HG03558 (cell line): ENCODE data around the gene CYP4F22.
"Not testable (repeated sequence)": the region's sequence is repeated elsewhere in the genome, so short reads cannot be mapped to it uniquely, and the experiment has no call there.

Experiments used
- ATAC-seq: cut with Tn5 transposase; IDR thresholded peaks from one replicate; pipeline ENCODE4 v1.9.1; 2021; ENCODE audit warnings: moderate number of reproducible peaks; ENCODE audit not compliant: unreplicated experiment; ENCODE audit errors: extremely low read depth

Gene CYP4F22

DNA sequence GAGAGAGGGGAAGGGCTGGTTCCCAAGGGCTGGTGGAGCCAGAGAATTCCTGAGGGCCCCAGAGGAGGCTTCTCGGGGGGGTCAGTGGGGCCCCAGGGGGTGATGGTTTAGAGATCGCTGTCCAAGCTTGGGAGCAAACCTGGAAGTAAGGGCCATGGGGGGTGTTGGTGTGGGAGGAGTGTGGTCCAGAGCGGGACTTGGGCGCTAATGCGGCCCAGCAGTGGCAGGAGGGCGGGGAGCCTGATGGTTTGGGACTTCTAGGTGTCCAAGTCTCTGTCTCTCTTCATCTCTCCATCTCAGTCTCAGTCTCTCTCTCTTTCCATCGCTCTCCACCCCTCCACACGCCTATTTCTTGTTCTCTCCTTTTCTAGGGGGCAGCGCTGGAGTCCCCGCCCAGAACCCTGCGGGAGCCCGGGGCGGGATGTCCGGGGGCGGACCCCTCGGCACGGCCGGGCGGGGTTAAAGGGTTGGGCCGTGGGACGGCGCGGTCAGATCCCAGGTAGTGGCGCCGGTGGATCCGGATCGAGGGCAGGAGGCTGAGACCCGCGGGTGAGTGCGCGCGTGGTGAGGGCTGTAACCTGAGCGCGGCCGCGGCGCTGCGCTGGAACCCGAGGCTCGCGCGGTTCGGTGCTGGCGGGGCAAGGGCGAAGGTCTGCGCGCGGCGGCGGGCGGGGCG, at the start of gene CYP4F22:
TSS of gene CYP4F22 (plus strand) at position 491 of the 676 bp plus-strand sequence. CDS start 16,812 bp downstream, outside the sequence.
- ATAC-seq: no peak

- ATAC-seq: no peak
Measured at GRCh38 chr19:15461694-15462093, 46.6 kb upstream of the CYP4F22 start.

DNA sequence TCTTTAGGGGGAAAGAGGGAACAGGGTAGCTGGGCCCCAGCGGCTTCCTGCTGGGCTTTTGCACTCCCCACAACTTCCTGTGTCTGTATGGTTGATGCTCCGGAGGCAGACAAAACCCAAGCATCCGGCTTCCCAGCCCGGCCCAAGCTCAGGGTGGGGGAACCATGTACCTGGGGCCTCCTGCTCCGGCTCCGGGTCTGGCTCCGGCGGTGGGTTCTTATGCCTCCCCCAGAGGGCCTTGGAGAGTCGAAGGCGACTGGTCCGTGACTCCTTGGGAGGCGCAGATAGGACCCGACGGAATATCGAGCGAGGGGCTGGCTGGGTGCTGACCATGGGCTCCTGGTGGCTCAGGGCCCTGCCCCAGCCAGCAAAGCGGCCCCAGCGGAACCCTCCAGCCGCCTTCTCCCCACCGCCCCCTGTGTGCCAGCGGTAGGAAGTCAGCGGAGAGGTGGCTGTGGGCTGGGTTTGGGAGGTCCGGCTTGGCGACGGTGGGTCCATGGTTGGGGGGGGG, 44.4 kb upstream of the CYP4F22 start:
- ATAC-seq: no peak

- no peak for ATAC-seq
Measured at GRCh38 chr19:15464394-15465385, 43.6 kb upstream of the CYP4F22 start, which contains the start of gene RASAL3. TSS of gene RASAL3 (minus strand) at chr19:15464544. CDS start at chr19:15464358, 186 bp downstream.

DNA sequence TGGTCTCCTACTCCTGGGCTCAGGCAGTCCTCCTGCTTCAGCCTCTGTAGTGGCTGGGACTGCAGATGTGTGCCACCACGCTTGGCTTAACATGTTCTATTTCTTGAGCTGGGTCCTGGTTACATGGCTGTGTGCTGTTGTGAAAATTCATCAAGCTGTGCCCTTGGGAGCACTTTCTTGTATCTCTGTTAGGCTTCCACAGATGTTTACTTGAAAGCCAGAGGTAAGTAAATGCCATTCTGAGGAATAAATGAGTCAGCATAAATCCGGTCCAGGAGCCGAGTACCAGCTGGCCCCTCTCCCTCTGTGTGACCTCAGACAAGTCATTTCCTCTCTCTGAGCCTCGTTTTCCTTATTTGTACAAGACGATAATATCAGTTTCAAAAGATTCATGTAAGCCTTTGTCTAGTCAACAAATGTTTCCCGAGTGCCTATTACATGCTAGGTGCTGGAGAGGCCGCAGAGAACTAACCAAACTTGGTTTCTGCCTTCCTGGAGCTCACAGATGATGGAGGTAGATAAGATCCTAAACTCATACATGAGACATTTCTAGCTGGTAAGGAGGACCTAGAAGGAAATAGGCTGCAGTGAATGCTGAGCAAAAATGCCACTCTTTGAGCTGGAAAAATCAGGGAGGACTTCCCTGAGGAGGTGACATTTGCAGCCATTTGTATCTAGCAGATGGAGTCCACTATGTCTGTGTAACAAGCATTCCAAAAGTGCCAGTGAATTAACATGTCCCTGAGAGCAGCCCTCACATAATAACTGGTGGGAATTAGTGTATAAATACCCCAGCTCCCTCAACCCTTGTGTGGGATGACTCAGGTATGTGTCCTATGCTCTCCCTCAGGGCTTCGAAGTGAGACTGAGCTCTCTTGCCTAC, 41.2 kb upstream of the CYP4F22 start:
- ATAC-seq: peak; percentile 33

- ATAC-seq: no peak
Measured at GRCh38 chr19:15467734-15468214, 40.6 kb upstream of the CYP4F22 start.

DNA sequence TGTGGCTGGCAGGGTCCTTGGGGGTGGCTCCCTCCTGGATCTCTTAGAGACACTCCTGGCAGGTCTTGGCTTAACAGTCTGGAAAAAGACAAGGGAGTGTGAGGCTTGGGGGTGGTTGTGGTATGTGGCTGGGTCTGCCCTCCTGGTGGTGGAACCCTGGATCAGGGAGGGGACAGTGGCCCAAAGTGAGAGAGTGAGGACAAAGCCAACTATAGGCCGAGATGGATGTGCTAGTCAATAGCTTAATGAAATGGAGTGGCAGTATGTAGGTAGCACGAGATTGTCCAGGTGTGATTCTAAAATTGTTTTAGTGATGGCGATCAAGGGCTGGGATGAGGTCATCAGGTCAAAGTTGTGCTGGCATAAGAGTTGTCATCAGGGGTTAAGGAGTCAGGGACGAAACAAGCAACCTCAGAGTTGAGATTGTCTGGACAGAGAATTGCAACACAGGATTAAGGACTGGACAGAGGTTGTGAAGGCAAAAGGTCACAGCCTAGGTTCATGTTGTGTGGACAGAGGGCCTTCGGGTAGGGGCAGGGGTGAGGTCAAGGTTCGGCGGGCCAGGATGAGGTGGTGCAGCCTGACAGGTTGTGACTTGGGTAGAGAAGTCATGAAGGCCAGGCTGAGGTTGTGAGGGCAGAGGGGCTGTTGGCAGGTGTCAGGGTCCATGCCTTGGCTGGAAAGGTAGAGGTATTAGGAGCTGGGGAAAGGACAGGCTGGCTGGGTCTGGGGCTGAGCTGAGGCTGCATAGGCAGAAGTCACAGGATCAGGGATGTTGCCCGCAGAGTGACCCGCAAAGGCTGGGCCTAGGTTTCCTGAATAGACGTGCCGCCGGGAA, 39.4 kb upstream of the CYP4F22 start:
- ATAC-seq: no peak

DNA sequence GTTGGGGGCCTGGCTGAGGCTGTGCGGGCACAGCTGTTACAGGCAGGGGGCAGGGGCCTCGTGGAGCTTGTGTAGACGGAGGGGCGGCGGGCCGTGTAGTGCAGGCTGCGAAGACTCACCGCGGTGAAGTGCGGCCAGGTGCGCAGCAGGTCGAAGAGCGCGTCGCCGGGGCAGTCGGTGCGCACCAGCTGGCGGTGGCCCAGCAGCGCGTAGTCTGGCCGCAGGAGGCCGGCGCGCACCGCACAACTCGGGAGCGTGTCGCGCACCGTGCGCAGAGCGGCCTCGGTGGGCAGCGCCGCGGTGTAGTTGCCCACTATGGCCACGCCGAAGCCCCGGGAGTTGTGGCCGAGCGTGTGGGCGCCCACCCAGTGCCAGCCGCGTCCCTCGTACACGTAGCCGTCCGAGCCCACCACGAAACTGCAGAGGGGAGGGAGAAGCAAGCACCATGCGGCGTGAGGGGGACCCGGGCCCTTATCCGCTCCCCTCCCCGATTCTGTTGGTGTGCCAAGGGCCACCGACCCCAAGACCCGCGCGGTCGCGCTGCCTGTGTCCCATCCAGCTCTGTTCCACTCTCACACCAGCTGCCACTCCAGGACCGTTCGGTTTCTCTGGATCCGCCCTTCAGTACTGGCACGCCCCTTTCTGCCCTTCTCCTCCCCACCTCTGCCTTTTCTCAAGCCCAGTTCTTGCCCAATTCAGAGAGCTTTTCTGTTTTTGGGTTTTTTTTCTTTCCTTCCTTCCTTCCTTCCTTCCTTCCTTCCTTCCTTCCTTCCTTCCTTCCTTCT, 38.6 kb upstream of the CYP4F22 start:
- no peak for ATAC-seq

DNA sequence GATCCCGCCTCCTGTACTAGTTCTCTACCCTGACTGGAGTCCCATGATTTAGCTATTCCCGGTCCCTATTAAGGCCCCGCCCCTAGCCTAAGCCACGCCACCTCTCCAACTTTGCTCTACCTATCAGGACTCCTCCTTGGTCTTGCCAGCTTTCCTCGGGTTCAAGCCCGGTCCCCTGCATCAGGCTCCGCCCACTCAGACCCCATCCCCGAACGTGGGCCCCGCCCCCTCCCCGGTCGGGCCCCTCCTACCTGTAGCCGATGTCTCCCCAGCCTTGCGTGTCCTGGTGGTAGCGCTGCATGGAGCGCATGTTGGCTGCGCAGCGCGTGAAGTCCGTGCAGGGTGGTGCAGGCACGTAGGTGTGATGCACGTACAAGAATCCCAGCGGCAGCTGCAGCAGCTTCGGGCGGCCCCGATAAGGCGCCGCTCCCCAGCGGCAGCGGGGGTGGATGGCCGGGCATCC, 36.7 kb upstream of the CYP4F22 start:
- ATAC-seq: no peak

DNA sequence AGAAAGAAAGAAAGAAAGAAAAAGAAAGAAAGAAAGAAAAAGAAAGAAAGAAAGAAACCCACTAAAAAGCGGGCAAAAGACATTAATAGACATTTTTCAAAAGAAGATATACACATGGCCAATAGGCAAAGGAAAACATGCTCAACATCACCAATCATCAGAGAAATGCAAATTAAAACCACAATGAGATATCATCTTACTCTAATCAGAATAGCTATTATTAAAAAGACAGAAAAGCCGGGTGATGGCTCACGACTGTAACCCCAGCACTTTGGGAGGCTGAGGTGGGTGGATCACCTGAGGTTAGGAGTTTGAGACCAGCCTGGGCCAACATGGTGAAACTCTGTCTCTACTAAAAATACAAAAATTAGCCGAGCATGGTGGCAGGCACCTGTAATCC, 34.5 kb upstream of the CYP4F22 start:
- ATAC-seq: not testable (repeated sequence)

DNA sequence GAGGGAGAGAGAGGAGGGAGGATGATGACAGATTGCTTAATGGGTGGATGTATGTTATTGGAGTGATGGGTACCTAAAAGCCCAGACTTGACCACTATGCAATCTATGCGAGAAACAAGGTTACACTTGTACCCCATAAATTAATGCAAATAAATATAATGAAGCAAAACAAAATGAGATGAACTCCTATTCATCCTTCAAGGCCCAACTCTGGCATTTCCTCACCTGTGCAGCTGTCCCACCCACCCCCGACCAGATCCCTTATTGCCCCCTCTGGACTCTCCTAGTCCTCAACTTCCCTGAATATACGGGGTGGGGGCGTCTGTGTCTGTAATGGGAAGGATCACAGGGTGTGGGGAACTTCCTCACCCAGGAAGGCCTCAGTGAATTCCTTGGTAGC, 33.2 kb upstream of the CYP4F22 start:
- ATAC-seq: no peak

- no peak for ATAC-seq
Measured at GRCh38 chr19:15475611-15476010, 32.7 kb upstream of the CYP4F22 start.

GRCh38 chr19:15476325-15476724, 32.0 kb upstream of the CYP4F22 start:
- no peak for ATAC-seq

DNA sequence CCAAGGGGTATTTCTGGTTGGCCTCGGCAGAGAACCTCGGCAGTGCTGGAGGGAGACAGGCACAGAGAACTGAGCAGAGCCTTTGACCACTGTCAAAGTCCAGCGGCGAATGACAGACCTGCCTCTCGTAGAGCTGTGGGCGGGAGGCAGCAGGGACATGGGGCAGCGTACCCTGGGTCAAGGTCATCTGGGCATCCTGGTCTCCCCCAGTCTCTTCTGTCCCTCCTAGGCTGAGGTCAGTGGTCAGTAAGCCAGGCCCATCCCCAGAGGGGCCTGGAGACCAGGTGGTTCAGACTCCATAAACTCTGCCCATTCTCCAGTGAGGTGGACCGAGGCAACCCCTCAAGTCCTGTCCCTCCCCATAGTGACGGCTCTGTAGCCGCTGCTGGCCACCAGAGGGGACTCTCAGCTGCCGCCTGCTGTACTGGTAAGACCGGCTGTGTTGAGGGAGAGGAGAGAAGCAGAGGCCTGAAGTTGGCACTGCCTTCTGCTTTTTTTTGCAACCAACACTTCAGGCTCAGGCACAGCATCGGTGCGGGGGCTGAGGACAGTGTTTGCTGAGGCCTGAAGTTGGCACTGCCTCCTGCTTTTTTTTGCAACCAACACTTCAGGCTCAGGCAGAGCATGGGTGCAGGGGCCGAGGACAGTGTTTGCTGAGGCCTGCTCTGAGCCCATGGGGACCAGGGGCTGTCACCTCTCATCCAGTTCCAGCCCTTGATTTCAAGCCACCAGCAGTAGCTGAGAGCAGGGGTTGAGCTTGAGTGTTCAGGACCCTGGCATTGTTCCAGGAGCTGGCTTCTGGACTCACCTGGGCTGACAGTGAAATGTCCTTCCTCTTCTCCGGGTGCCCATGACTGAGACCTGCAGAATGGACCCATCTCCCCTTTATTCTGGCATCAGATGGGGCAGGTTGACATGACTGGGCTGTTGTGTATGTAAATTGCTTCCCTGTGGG, 28.7 kb upstream of the CYP4F22 start, which contains the start of gene PGLYRP2:
TSS of gene PGLYRP2 (minus strand) at position 111 of the 955 bp plus-strand sequence. CDS start 130 bp downstream, outside the sequence.
- ATAC-seq: no peak

GRCh38 chr19:15480996-15481395, 27.3 kb upstream of the CYP4F22 start:
- not testable (repeated sequence) for ATAC-seq

DNA sequence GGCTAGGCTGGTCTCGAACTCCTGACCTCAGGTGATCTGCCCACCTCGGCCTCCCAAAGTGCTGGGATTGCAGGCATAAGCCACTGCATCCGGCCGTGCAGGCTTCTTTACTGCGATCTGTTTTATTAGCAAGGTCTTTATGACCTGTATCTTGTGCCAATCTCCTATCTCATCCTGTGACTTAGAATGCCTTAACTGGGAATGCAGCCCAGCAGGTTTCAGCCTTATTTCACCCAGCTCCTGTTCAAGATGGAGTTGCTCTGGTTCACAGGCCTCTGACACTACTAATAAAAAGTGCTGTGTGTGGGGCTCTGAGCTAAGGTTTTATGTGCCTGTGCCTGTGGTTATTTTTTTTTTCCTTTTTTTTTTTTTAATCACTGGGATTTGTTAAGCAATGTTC, 22.6 kb upstream of the CYP4F22 start:
- not testable (repeated sequence) for ATAC-seq

- no peak for ATAC-seq
Measured at GRCh38 chr19:15487038-15487437, 21.3 kb upstream of the CYP4F22 start.
